AG09309 (cell line): ENCODE results near the gene HMCN1.

Source experiments
- DNase-seq: peaks from one replicate; pipeline ENCODE4 v3.0.0-alpha.2; 2010; ENCODE audit warnings: low read depth
- H3K4me3 ChIP-seq: 2 replicates; pipeline ENCODE4 v1.5.1; 2011; ENCODE audit warnings: mild to moderate bottlenecking, low read depth, low read length, moderate library complexity; ENCODE audit not compliant: control insufficient read depth
- CTCF ChIP-seq: IDR thresholded peaks from 2 replicates; pipeline ENCODE4 v1.5.1; 2011; ENCODE audit warnings: mild to moderate bottlenecking, low read depth, low read length, inconsistent platforms; ENCODE audit not compliant: insufficient read depth, control insufficient read depth; ENCODE audit errors: missing control alignments

Gene HMCN1

GRCh38 chr1:185696422-185697150, 37.6 kb upstream of the HMCN1 start:
- no peak for TF ChIP-seq CTCF
- no peak overlapping the region for H3K4me3 ChIP-seq
- DNase-seq, result no peak

GRCh38 chr1:185699874-185700273, 34.3 kb upstream of the HMCN1 start:
- no peak for TF ChIP-seq CTCF
- no peak overlapping the region for H3K4me3 ChIP-seq
- DNase-seq, result no peak

- H3K4me3 ChIP-seq, result no peak overlapping the region
- no peak for DNase-seq
- no peak for TF ChIP-seq CTCF
These were observed 32.5 kb upstream of the HMCN1 start for GRCh38 chr1:185701650-185702049.

- H3K4me3 ChIP-seq, result no peak overlapping the region
- DNase-seq, result no peak
- TF ChIP-seq CTCF, result no peak
These were observed 30.0 kb upstream of the HMCN1 start for GRCh38 chr1:185704181-185704580.

GRCh38 chr1:185716095-185716494, 18.1 kb upstream of the HMCN1 start:
- no peak for DNase-seq
- TF ChIP-seq CTCF, result no peak
- H3K4me3 ChIP-seq, result no peak overlapping the region

GRCh38 chr1:185719021-185719420, 15.2 kb upstream of the HMCN1 start:
- TF ChIP-seq CTCF, result peak; percentile 59
- H3K4me3 ChIP-seq, result no peak overlapping the region
- DNase-seq, result peak; percentile 91
